ENCODE results near the gene MCAT.
A peak's percentile ranks its signal among the peaks of the same experiment; 100 is the strongest.
"Not testable (repeated sequence)": the region's sequence is repeated elsewhere in the genome, so short reads cannot be mapped to it uniquely, and the experiment has no call there.

The MCAT gene

GRCh38 chr22:43152357-43153071, 9.3 kb upstream of the MCAT start:
- peak; percentile 79 for DNase-seq

GRCh38 chr22:43152003-43152356, 8.8 kb upstream of the MCAT start:
- no peak for DNase-seq

- peak; percentile 81 for DNase-seq
Measured at GRCh38 chr22:43151251-43152002, 8.2 kb upstream of the MCAT start, which contains the start of gene TSPO. TSS of gene TSPO (plus strand) at chr22:43151559. CDS start at chr22:43159239, 7,680 bp downstream.

GRCh38 chr22:43150731-43151206, 7.6 kb upstream of the MCAT start:
- peak; percentile 6 for DNase-seq

- no peak for DNase-seq
Measured at GRCh38 chr22:43148581-43148980, 5.4 kb upstream of the MCAT start.

GRCh38 chr22:43147821-43148220, 4.6 kb upstream of the MCAT start:
- DNase-seq: no peak

GRCh38 chr22:43146332-43146731, 3.1 kb upstream of the MCAT start:
- DNase-seq: not testable (repeated sequence)

GRCh38 chr22:43145371-43145770, 2.2 kb upstream of the MCAT start:
- not testable (repeated sequence) for DNase-seq

- DNase-seq: no peak
Measured at GRCh38 chr22:43144949-43145348, 1.8 kb upstream of the MCAT start.

- no peak for DNase-seq
Measured at GRCh38 chr22:43136801-43137200, 6.4 kb downstream of the MCAT start.

GRCh38 chr22:43136255-43136654, 6.9 kb downstream of the MCAT start:
- DNase-seq: peak; percentile 58

GRCh38 chr22:43135565-43135964, 7.6 kb downstream of the MCAT start:
- DNase-seq: no peak

GRCh38 chr22:43134553-43134952, 8.6 kb downstream of the MCAT start:
- DNase-seq: no peak

- DNase-seq: no peak
Measured at GRCh38 chr22:43133401-43133800, 9.8 kb downstream of the MCAT start.

GRCh38 chr22:43131773-43132501, 11.3 kb downstream of the MCAT start:
- DNase-seq: no peak

- DNase-seq: no peak
Measured at GRCh38 chr22:43129426-43130425, 13.5 kb downstream of the MCAT start.

GRCh38 chr22:43128928-43129424, 14.2 kb downstream of the MCAT start:
- no peak for DNase-seq

- DNase-seq: no peak
Measured at GRCh38 chr22:43128116-43128515, 15.1 kb downstream of the MCAT start.

GRCh38 chr22:43127166-43127908, 15.9 kb downstream of the MCAT start:
- no peak for DNase-seq

GRCh38 chr22:43126501-43127165, 16.6 kb downstream of the MCAT start:
- DNase-seq: no peak

Measured in CD4-positive, alpha-beta T cell treated with Interleukin-6 for 4 hours (primary cell).